ENCODE measurements around the gene KAT14. TPM values are rescaled to one million over a fixed set of nuclear protein-coding genes. Genes with fewer than 3 reads are reported as not detected.
A peak's percentile ranks its signal among the peaks of the same experiment; 100 is the strongest.

KAT14 gene
- polyA plus RNA-seq, 1 donor (not counting 4 experiments of a cell fraction or from before 2014, with no cell fraction given), result 9.8 TPM

DNA sequence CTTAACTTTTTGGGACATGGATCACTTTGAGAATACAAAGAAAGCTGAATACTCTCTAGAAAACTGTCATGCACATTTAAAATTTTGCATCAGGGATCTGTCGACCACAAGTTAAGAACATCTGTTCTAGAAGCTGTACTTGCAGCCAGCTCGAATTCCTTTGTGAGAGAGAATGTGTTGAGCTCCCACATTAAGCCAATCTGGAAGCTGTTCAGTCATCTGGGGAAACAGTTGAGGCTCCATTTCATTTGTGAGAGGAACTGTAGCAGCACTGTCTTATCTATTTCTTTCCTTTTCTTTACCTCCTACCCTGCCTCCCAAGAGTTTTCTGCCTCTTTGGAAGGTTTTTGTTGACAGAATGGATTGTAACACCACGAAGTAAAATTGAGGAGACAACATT is 50.8 kb downstream of the KAT14 start:
- Histone ChIP-seq H2AFZ (ENCODE audit: control insufficient read depth, low read length) (no peak overlapping the region), H3K79me2 (ENCODE audit: control insufficient read depth, insufficient read depth, low read length) (no peaks in the 10 kb centered on the region), H4K20me1 (ENCODE audit: control insufficient read depth, extremely low read depth, insufficient read depth, low read length) (no peaks in the 10 kb centered on the region), H3K27me3 (ENCODE audit: control insufficient read depth, extremely low read depth, insufficient read depth, low read length) (no peaks in the 10 kb centered on the region), H3K36me3 (ENCODE audit: control insufficient read depth in 2 of 2, extremely low read depth in 1 of 2, insufficient read depth in 2 of 2, low read length in 2 of 2) (peaks cover 5 to 19% of the 10 kb centered on the region in 2 experiments), H3K9me3 (ENCODE audit: control insufficient read depth, low read depth, low read length) (no peaks in the 10 kb centered on the region), H3K9me1 (ENCODE audit: control insufficient read depth, extremely low read depth, insufficient read depth, low read length) (no peaks in the 10 kb centered on the region), H3K4me1 (ENCODE audit: control insufficient read depth, extremely low read depth, insufficient read depth, low read length) (peaks cover 28% of the 10 kb centered on the region), H3K27ac (ENCODE audit: control insufficient read depth, insufficient read depth, low read length) (no peak overlapping the region), H3K4me2 (ENCODE audit: control insufficient read depth, extremely low read depth, insufficient read depth, low read depth, low read length) (no peak overlapping the region), H3K4me3 (ENCODE audit: control insufficient read depth in 2 of 3, extremely low read depth in 1 of 3, insufficient read depth in 2 of 3, low read depth in 1 of 3, low read length in 3 of 3) (no peak overlapping the region), H3K9ac (ENCODE audit: control insufficient read depth, extremely low read depth, insufficient read depth, low read length) (no peak overlapping the region)
- dilution Hi-C loops (cut with MboI; ENCODE audit: extremely low pct_ligation_motif_present, low sequenced_read_pairs), result no loop called here
- TF ChIP-seq, protein P1, sequence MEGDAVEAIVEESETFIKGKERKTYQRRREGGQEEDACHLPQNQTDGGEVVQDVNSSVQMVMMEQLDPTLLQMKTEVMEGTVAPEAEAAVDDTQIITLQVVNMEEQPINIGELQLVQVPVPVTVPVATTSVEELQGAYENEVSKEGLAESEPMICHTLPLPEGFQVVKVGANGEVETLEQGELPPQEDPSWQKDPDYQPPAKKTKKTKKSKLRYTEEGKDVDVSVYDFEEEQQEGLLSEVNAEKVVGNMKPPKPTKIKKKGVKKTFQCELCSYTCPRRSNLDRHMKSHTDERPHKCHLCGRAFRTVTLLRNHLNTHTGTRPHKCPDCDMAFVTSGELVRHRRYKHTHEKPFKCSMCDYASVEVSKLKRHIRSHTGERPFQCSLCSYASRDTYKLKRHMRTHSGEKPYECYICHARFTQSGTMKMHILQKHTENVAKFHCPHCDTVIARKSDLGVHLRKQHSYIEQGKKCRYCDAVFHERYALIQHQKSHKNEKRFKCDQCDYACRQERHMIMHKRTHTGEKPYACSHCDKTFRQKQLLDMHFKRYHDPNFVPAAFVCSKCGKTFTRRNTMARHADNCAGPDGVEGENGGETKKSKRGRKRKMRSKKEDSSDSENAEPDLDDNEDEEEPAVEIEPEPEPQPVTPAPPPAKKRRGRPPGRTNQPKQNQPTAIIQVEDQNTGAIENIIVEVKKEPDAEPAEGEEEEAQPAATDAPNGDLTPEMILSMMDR (optimal IDR thresholded peaks at IDR 0.05 in 1 of 3, IDR thresholded peaks at IDR 0.05 in 1 of 3, conservative IDR thresholded peaks at IDR 0.05 in 1 of 3; ENCODE audit: extremely low read depth in 1 of 3, insufficient read depth in 2 of 3, low read length in 3 of 3), result no peak
- TF ChIP-seq EZH2 (IDR thresholded peaks at IDR 0.05; ENCODE audit: low read length), result no peak
- FAIRE-seq, result no peak
- DNase-seq (ENCODE audit: low read depth, low spot score), result no peak

DNA sequence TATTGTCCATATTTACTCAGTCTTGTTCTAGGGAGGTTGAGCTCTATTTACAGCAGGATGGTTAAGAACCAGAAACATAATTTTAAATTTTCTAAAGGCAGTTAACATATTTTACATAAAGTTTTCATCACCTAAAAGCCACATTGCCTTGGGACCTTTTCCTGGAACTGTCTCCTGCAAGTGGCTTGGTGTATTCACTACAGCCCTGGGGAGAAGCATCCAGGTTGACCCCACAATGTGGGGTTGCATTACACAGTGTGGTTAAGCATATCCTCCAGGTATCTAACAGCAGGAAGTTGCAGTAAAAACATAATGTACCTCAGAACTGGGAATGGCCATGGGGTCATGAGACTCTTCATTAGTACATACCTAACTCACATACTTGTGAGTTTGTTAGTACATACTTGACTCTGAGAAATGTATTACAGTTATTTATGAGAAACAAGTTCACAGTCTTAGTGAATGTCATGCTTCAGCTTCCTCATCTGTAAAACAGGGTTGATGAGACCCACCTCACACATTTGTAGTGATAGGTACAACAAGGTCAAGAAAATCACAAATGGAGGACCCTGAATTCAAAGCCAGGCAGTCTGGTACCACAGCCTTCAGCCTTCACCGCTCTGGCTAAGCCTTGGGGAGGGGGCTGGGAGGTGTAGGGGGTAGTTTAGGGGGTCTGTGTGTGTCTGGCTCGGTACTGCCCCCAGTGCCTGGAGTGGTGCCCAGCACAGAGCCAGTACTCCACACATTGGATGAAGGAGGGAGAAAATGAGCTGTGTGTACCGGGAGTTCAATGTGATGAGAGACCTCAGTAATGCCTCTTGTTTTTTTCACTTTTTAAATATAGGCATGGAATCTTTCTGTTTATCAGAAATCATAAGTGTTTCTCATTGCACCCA is 52.9 kb downstream of the KAT14 start:
- Histone ChIP-seq H2AFZ (ENCODE audit: control insufficient read depth, low read length) (no peak overlapping the region), H3K9me1 (ENCODE audit: control insufficient read depth, extremely low read depth, insufficient read depth, low read length) (no peaks in the 10 kb centered on the region), H3K9ac (ENCODE audit: control insufficient read depth, extremely low read depth, insufficient read depth, low read length) (no peak overlapping the region), H3K4me2 (ENCODE audit: control insufficient read depth, extremely low read depth, insufficient read depth, low read depth, low read length) (peak overlapping the region; percentile 9), H3K9me3 (ENCODE audit: control insufficient read depth, low read depth, low read length) (no peaks in the 10 kb centered on the region), H3K27me3 (ENCODE audit: control insufficient read depth, extremely low read depth, insufficient read depth, low read length) (no peaks in the 10 kb centered on the region), H3K79me2 (ENCODE audit: control insufficient read depth, insufficient read depth, low read length) (no peaks in the 10 kb centered on the region), H3K4me3 (ENCODE audit: control insufficient read depth in 2 of 3, extremely low read depth in 1 of 3, insufficient read depth in 2 of 3, low read depth in 1 of 3, low read length in 3 of 3) (no peak overlapping the region), H4K20me1 (ENCODE audit: control insufficient read depth, extremely low read depth, insufficient read depth, low read length) (no peaks in the 10 kb centered on the region), H3K27ac (ENCODE audit: control insufficient read depth, insufficient read depth, low read length) (peak overlapping the region; percentile 19), H3K36me3 (ENCODE audit: control insufficient read depth in 2 of 2, extremely low read depth in 1 of 2, insufficient read depth in 2 of 2, low read length in 2 of 2) (peaks cover 0 to 4% of the 10 kb centered on the region in 2 experiments), H3K4me1 (ENCODE audit: control insufficient read depth, extremely low read depth, insufficient read depth, low read length) (peaks cover 28% of the 10 kb centered on the region)
- FAIRE-seq (peak; percentile 69), DNase-seq (ENCODE audit: low read depth, low spot score) (no peak)
- TF ChIP-seq, protein P1 (optimal IDR thresholded peaks at IDR 0.05 in 1 of 3, IDR thresholded peaks at IDR 0.05 in 1 of 3, conservative IDR thresholded peaks at IDR 0.05 in 1 of 3; ENCODE audit: extremely low read depth in 1 of 3, insufficient read depth in 2 of 3, low read length in 3 of 3), result peak in 1 of 3 experiments; percentile 23
- no peak for TF ChIP-seq EZH2 (IDR thresholded peaks at IDR 0.05; ENCODE audit: low read length)
- dilution Hi-C loops (cut with MboI; ENCODE audit: extremely low pct_ligation_motif_present, low sequenced_read_pairs), result no loop called here

Measured in keratinocyte (primary cell).